GM23338 (cell line): ENCODE measurements around the gene NKX2-1. TPM values are rescaled to one million over a fixed set of nuclear protein-coding genes. Genes with fewer than 3 reads are reported as not detected.
"Not testable (repeated sequence)": the region's sequence is repeated elsewhere in the genome, so short reads cannot be mapped to it uniquely, and the experiment has no call there.

Experiments used
- ATAC-seq: fragments of 200-7000 bp; cut with Tn5 transposase; 3 replicates; pipeline ENCODE4 v1.9.1; 2020
- DNase-seq: peaks from one replicate; pipeline ENCODE4 v3.0.0-alpha.2; 2015; ENCODE audit warnings: low spot score
- H2AFZ ChIP-seq: fragments of 200-600 bp; sonication (generic); 2 replicates; pipeline ENCODE4 v1.8.0; 2016; ENCODE audit warnings: antibody characterized with exemption, mild to moderate bottlenecking, moderate library complexity
- H3F3A ChIP-seq: fragments of 200-600 bp; sonication (generic); replicated peaks from 2 replicates; pipeline ENCODE4 v1.8.0; 2017; ENCODE audit warnings: antibody characterized with exemption, mixed run types, low read depth
- H3K27ac ChIP-seq: fragments of 200-600 bp; sonication (generic); 2 replicates; pipeline ENCODE4 v1.6.1; 2016; ENCODE audit warnings: low read depth
- H3K27me3 ChIP-seq: fragments of 200-600 bp; sonication (generic); 2 replicates; pipeline ENCODE4 v1.8.0; 2016; ENCODE audit warnings: mild to moderate bottlenecking, mixed run types, moderate library complexity; ENCODE audit not compliant: insufficient read depth
- H3K36me3 ChIP-seq: fragments of 200-600 bp; sonication (generic); 2 replicates; pipeline ENCODE4 v1.8.0; 2016; ENCODE audit warnings: mild to moderate bottlenecking; ENCODE audit not compliant: insufficient read depth
- H3K4me1 ChIP-seq: fragments of 200-600 bp; sonication (generic); 2 replicates; pipeline ENCODE4 v1.8.0; 2016; ENCODE audit warnings: mild to moderate bottlenecking, moderate library complexity; ENCODE audit not compliant: insufficient read depth
- H3K4me2 ChIP-seq: fragments of 200-600 bp; sonication (generic); 2 replicates; pipeline ENCODE4 v1.7.1; 2017; ENCODE audit warnings: mixed run types
- H3K4me3 ChIP-seq: fragments of 200-600 bp; sonication (generic); 2 replicates; pipeline ENCODE4 v1.6.1; 2016; ENCODE audit warnings: mixed run types
- H3K79me2 ChIP-seq: fragments of 200-600 bp; sonication (generic); replicated peaks from 2 replicates; pipeline ENCODE4 v1.8.0; 2017; ENCODE audit warnings: mild to moderate bottlenecking; ENCODE audit not compliant: insufficient read depth
- H3K9me2 ChIP-seq: fragments of 200-600 bp; sonication (generic); 2 replicates; pipeline ENCODE4 v1.8.0; 2017; ENCODE audit not compliant: insufficient read depth
- H4K20me1 ChIP-seq: fragments of 200-600 bp; sonication (generic); replicated peaks from 2 replicates; pipeline ENCODE4 v1.8.0; 2017; ENCODE audit warnings: mild to moderate bottlenecking; ENCODE audit not compliant: insufficient read depth
- H3K27ac Mint-ChIP-seq: 2 replicates; pipeline ENCODE4 v1.8.0; 2020; ENCODE audit warnings: inconsistent platforms, mild to moderate bottlenecking, moderate library complexity, mixed read lengths
- H3K27me3 Mint-ChIP-seq: 3 replicates; pipeline ENCODE4 v1.8.0; 2022; ENCODE audit warnings: low read depth, mild to moderate bottlenecking, moderate library complexity, mixed read lengths, inconsistent platforms; ENCODE audit not compliant: insufficient read depth, poor library complexity
- H3K36me3 Mint-ChIP-seq: 3 replicates; pipeline ENCODE4 v1.8.0; 2021; ENCODE audit warnings: low read depth, mild to moderate bottlenecking, inconsistent platforms, moderate library complexity, mixed read lengths
- H3K4me1 Mint-ChIP-seq: 3 replicates; pipeline ENCODE4 v1.8.0; 2020; ENCODE audit warnings: mild to moderate bottlenecking, inconsistent platforms, mixed read lengths
- H3K4me3 Mint-ChIP-seq: 3 replicates; pipeline ENCODE4 v1.8.0; 2021; ENCODE audit warnings: moderate library complexity, mild to moderate bottlenecking, inconsistent platforms, mixed read lengths
- H3K9me3 Mint-ChIP-seq: 3 replicates; pipeline ENCODE4 v1.8.0; 2020; ENCODE audit warnings: moderate library complexity, mild to moderate bottlenecking, inconsistent platforms, mixed read lengths
- EZH2 ChIP-seq: fragments of 200-600 bp; sonication (generic); IDR thresholded peaks from one replicate; pipeline ENCODE4 v1.8.0; 2017; ENCODE audit warnings: antibody characterized with exemption, mild to moderate bottlenecking, low read depth; ENCODE audit not compliant: unreplicated experiment
- EZH2phosphoT487 ChIP-seq: fragments of 200-600 bp; sonication (generic); IDR thresholded peaks from one replicate; pipeline ENCODE4 v1.8.1; 2018; ENCODE audit warnings: antibody characterized with exemption; ENCODE audit not compliant: unreplicated experiment
- NANOG ChIP-seq: IDR thresholded peaks from 2 replicates; pipeline ENCODE4 v1.6.1; 2016; ENCODE audit warnings: antibody characterized with exemption, borderline replicate concordance
- STAT1 ChIP-seq: IDR thresholded peaks from one replicate; pipeline ENCODE4 v1.6.1; 2016; ENCODE audit warnings: antibody characterized with exemption; ENCODE audit not compliant: unreplicated experiment
- ZNF114 ChIP-seq: fragments of 250-450 bp; sonication (Bioruptor Pico); IDR thresholded peaks from 2 replicates; pipeline ENCODE4 v1.5.0; 2020; ENCODE audit warnings: mild to moderate bottlenecking, moderate library complexity
- ZNF331 ChIP-seq: fragments of 250-450 bp; sonication (Bioruptor Pico); IDR thresholded peaks from 2 replicates; pipeline ENCODE4 v1.5.0; 2020; ENCODE audit warnings: low read depth, mild to moderate bottlenecking, moderate library complexity
- polyA plus RNA-seq: library from polyadenylated mRNA; unstranded; fragments of >200 nt; fragmentation: Nextera tagmentation; extraction: Ambion mirVana; gene quantifications from 2 replicates; pipeline ENCODE4 v1.2.1, GENCODE V29; 2016
- total RNA-seq: library from RNA; depleted of rRNA; stranded (reverse); fragments of >200 nt; shearing (Covaris generic); gene quantifications from 2 replicates; pipeline ENCODE4 v1.2.3, GENCODE V29; 2014
- TF ChIP-seq, protein P1 (sequence below): fragments of 250-450 bp; sonication (Bioruptor Pico); IDR thresholded peaks from 2 replicates; pipeline ENCODE4 v1.5.0; 2020; ENCODE audit warnings: mild to moderate bottlenecking, moderate library complexity

NKX2-1 gene
- total and polyA plus RNA-seq, 2 experiments from 2014 or later, result not detected

DNA sequence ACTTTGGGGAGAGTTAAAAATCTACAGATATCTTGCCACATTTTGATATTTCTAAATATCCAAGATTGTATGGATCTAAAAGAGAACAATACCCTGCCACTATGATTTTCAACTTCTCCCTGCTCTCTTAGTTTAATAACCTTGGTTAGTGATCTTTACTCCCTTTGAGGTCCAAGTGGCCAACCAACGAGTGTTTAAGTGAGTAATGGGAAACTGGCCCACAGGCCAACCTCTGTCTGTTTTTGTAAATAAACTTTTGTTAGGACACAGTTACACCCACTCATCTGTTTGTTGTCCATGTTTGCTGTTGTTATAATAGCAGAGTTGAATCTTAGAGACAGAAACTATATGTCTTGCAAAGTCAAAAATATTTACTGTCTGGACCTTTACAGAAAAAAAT, 30.9 kb upstream of the NKX2-1 start (continued):
- TF ChIP-seq, protein P1, sequence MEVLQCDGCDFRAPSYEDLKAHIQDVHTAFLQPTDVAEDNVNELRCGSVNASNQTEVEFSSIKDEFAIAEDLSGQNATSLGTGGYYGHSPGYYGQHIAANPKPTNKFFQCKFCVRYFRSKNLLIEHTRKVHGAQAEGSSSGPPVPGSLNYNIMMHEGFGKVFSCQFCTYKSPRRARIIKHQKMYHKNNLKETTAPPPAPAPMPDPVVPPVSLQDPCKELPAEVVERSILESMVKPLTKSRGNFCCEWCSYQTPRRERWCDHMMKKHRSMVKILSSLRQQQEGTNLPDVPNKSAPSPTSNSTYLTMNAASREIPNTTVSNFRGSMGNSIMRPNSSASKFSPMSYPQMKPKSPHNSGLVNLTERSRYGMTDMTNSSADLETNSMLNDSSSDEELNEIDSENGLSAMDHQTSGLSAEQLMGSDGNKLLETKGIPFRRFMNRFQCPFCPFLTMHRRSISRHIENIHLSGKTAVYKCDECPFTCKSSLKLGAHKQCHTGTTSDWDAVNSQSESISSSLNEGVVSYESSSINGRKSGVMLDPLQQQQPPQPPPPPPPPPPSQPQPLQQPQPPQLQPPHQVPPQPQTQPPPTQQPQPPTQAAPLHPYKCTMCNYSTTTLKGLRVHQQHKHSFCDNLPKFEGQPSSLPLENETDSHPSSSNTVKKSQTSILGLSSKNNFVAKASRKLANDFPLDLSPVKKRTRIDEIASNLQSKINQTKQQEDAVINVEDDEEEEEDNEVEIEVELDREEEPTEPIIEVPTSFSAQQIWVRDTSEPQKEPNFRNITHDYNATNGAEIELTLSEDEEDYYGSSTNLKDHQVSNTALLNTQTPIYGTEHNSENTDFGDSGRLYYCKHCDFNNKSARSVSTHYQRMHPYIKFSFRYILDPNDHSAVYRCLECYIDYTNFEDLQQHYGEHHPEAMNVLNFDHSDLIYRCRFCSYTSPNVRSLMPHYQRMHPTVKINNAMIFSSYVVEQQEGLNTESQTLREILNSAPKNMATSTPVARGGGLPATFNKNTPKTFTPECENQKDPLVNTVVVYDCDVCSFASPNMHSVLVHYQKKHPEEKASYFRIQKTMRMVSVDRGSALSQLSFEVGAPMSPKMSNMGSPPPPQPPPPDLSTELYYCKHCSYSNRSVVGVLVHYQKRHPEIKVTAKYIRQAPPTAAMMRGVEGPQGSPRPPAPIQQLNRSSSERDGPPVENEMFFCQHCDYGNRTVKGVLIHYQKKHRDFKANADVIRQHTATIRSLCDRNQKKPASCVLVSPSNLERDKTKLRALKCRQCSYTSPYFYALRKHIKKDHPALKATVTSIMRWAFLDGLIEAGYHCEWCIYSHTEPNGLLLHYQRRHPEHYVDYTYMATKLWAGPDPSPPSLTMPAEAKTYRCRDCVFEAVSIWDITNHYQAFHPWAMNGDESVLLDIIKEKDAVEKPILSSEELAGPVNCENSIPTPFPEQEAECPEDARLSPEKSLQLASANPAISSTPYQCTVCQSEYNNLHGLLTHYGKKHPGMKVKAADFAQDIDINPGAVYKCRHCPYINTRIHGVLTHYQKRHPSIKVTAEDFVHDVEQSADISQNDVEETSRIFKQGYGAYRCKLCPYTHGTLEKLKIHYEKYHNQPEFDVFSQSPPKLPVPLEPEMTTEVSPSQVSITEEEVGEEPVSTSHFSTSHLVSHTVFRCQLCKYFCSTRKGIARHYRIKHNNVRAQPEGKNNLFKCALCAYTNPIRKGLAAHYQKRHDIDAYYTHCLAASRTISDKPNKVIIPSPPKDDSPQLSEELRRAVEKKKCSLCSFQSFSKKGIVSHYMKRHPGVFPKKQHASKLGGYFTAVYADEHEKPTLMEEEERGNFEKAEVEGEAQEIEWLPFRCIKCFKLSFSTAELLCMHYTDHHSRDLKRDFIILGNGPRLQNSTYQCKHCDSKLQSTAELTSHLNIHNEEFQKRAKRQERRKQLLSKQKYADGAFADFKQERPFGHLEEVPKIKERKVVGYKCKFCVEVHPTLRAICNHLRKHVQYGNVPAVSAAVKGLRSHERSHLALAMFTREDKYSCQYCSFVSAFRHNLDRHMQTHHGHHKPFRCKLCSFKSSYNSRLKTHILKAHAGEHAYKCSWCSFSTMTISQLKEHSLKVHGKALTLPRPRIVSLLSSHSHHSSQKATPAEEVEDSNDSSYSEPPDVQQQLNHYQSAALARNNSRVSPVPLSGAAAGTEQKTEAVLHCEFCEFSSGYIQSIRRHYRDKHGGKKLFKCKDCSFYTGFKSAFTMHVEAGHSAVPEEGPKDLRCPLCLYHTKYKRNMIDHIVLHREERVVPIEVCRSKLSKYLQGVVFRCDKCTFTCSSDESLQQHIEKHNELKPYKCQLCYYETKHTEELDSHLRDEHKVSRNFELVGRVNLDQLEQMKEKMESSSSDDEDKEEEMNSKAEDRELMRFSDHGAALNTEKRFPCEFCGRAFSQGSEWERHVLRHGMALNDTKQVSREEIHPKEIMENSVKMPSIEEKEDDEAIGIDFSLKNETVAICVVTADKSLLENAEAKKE (CRISPR knock-in tag), result no peak
- TF ChIP-seq STAT1, result no peak
- TF ChIP-seq ZNF331 (CRISPR knock-in tag), result no peak
- TF ChIP-seq ZNF114 (CRISPR knock-in tag), result no peak
- TF ChIP-seq EZH2phosphoT487, result no peak
- TF ChIP-seq NANOG, result no peak
- TF ChIP-seq EZH2, result no peak

DNA sequence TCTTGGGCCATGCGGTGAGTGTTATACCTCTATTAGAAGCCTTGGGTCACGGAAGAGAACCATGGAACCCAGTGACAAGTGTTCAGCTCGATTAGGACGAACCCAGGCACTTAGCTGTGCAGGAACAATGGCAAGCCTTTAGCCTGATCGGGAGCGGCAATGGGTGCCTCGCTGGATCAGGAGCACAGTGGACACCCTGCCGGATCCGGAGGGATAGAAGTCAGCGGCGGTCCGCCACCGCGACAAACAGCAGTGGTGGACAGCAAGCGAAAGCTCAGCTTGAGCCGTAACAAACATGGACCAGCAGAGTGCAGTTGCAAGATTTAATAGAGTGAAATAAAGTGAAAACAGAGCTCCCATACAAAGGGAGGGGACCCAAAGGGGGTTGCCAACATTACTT, 24.2 kb upstream of the NKX2-1 start:
- not testable (repeated sequence) for H3K4me3 Mint-ChIP-seq, H3K4me2 ChIP-seq, DNase-seq, H3K9me3 Mint-ChIP-seq, H3K4me1 ChIP-seq, H3K27me3 Mint-ChIP-seq, H2AFZ ChIP-seq, H3K4me1 Mint-ChIP-seq, H3K36me3 ChIP-seq, H3K36me3 Mint-ChIP-seq, H3K4me3 ChIP-seq, H3F3A ChIP-seq, ATAC-seq, H4K20me1 ChIP-seq, H3K27me3 ChIP-seq, H3K27ac Mint-ChIP-seq, H3K9me2 ChIP-seq, H3K27ac ChIP-seq, H3K79me2 ChIP-seq
